Stimulated activated naive B cell treated with anti-CD40 and anti-IgM and Interleukin-4, amounts not matched to agents 10 μg/mL and 1 μg/mL and 100 μg/mL, for 72 hours (primary cell): Measurements from ENCODE around the gene PATJ.

ENCODE experiments used
- ATAC-seq, 2 donors: fragments of 150-1000 bp; cut with Tn5 transposase; replicated peaks; 2 replicates each; pipeline ENCODE4 v1.10.0; 2021; ENCODE audit warnings: moderate library complexity in 1 of 2
- DNase-seq: peaks from one replicate; pipeline ENCODE4 v3.0.0; 2021
- H3K27ac Mint-ChIP-seq: one replicate; pipeline ENCODE4 v1.8.0; 2022; ENCODE audit warnings: mild to moderate bottlenecking, mixed read lengths
- H3K27me3 Mint-ChIP-seq, 2 donors: one replicate each; pipeline ENCODE4 v1.8.0; 2022; ENCODE audit warnings: mixed read lengths in 2 of 2
- H3K36me3 Mint-ChIP-seq, 2 donors: one replicate each; pipeline ENCODE4 v1.8.0; 2022; ENCODE audit warnings: mixed read lengths in 2 of 2, mild to moderate bottlenecking in 1 of 2
- H3K4me1 Mint-ChIP-seq, 2 donors: one replicate each; pipeline ENCODE4 v1.8.0; 2022; ENCODE audit warnings: mixed read lengths in 2 of 2, mild to moderate bottlenecking in 1 of 2
- H3K4me3 Mint-ChIP-seq, 2 donors: one replicate each; pipeline ENCODE4 v1.8.0; 2022; ENCODE audit warnings: mild to moderate bottlenecking in 2 of 2, mixed read lengths in 2 of 2, moderate library complexity in 1 of 2
- H3K9me3 Mint-ChIP-seq, 2 donors: one replicate each; pipeline ENCODE4 v1.8.0; 2022; ENCODE audit warnings: mixed read lengths in 2 of 2, mild to moderate bottlenecking in 1 of 2

PATJ gene

DNA sequence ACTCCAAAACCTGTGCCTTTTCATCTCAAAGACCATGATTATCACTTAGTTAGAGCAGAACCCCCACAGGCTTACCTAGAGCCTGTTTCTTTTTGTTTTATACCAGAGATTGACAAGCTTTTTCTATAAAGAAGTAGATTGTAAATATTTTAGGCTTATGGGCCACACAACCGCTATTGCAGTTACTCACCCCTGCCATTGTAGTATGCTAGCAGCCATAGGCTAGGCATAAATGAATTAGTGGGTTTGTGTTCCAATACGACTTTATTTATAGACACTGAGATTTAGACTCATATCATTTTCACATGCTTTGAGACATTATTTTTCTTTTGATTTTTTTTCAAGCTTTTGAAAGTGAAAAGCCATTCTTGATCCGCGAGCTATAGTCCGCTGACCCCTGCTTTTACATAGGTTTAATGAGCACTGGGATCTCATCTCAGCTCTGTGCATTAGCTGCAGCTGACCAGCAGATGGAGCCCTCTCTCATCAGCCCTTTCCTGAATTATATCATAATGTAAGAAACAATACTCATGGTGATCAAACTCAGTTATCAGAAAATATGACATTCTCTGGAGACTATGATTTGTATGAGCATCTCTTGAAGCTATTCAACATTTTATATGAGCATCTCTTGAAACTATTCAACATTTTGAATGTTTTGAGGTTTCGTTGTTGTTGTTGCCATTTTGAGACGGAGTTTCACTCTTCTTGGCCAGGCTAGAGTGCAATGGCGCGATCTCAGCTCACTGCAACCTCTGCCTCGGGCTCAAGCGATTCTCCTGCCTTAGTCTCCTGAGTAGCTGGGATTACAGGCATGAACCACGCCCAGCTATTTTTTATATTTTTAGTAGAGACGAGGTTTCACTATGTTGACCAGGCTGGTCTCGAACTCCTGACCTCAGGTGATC is 340.4 kb downstream of the PATJ start:
- ATAC-seq (peak; percentile 49 to 57), DNase-seq (peak; percentile 8)
- no peaks in the 10 kb centered on the region for H3K9me3 Mint-ChIP-seq
- no peak overlapping the region for H3K27ac Mint-ChIP-seq
- peaks cover 2 to 8% of the 10 kb centered on the region in 2 donors for H3K36me3 Mint-ChIP-seq
- H3K4me3 Mint-ChIP-seq: no peak overlapping the region
- no peaks in the 10 kb centered on the region for H3K27me3 Mint-ChIP-seq
- no peaks in the 10 kb centered on the region for H3K4me1 Mint-ChIP-seq

DNA sequence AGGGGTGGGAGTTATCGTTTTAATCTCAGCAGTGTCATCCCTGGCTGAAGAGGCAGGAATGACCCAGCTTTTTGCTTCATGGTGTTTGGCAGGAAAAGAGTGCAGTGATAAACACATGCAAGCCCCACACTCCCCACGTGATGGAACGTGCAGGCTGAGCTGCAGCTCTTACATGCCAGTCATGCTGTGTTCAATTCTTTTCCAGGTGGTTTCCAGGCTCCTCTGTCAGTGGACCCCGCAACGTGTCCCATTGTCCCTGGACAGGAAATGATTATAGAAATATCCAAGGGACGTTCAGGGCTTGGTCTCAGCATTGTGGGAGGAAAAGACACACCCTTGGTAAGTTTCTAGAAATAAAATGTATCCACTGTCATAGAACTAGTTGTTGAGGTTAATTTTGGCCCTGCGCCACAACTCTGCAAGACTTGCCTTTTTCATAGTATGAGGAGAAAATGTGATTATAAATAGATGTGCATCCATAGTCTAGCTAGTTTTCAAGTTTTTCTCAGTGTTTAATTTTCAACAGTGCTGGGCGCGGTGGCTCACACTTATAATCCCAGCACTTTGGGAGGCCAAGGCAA is 342.1 kb downstream of the PATJ start:
- H3K36me3 Mint-ChIP-seq: peaks cover 4 to 13% of the 10 kb centered on the region in 2 donors
- DNase-seq: no peak
- H3K4me1 Mint-ChIP-seq: no peaks in the 10 kb centered on the region
- ATAC-seq: no peak
- no peak overlapping the region for H3K4me3 Mint-ChIP-seq
- H3K27ac Mint-ChIP-seq: no peak overlapping the region
- H3K27me3 Mint-ChIP-seq: no peaks in the 10 kb centered on the region
- H3K9me3 Mint-ChIP-seq: no peaks in the 10 kb centered on the region

DNA sequence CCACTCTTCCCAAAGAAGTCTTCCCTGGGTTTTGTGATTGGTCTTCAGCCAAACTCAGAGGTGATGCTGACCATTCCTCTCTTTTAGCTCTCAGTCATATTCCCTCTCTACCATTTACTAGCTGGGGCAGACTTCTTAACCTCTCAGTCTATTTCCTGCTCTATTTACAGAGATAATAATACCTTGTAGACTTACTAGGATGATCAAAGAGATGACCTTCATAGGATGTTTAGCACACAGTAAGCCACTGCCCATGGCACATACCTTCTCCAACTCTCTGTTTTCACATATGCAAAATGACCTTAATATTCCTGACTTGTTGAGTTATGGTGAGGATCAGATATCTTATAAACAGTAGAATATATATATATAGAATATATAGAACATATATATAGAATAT is 346.2 kb downstream of the PATJ start:
- Mint-ChIP-seq H3K27me3 (no peaks in the 10 kb centered on the region), H3K36me3 (peaks cover 4 to 16% of the 10 kb centered on the region in 2 donors)

DNA sequence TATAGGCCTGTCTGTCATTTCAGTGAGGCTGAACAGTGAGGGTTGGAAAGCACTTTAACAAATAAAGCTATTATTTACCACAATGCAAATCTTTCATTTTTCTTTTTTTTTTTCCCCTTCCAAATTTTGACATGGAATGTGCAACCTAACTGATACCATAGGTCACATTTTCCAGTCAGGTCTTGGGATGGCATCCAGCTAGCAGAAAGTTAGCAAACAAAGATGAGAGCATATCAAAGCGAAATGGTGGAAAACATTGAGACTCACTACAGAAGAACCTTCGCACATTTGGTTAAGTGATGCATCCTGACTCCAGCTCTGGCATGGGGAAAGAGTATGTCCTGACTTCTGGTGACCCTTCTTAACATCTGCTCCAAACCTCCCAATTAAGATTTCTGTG is 347.3 kb downstream of the PATJ start:
- ATAC-seq: no peak
- no peak overlapping the region for H3K27ac Mint-ChIP-seq
- H3K4me1 Mint-ChIP-seq: no peaks in the 10 kb centered on the region
- DNase-seq: no peak
- no peaks in the 10 kb centered on the region for H3K27me3 Mint-ChIP-seq
- peaks cover 4 to 16% of the 10 kb centered on the region in 2 donors for H3K36me3 Mint-ChIP-seq
- H3K9me3 Mint-ChIP-seq: no peaks in the 10 kb centered on the region
- no peak overlapping the region for H3K4me3 Mint-ChIP-seq

More for the DNA sequence above, 346.2 kb downstream of the PATJ start:
- ATAC-seq: no peak
- no peak overlapping the region for H3K27ac Mint-ChIP-seq
- no peak for DNase-seq
- H3K4me1 Mint-ChIP-seq: no peaks in the 10 kb centered on the region
- no peak overlapping the region for H3K4me3 Mint-ChIP-seq
- H3K9me3 Mint-ChIP-seq: no peaks in the 10 kb centered on the region

DNA sequence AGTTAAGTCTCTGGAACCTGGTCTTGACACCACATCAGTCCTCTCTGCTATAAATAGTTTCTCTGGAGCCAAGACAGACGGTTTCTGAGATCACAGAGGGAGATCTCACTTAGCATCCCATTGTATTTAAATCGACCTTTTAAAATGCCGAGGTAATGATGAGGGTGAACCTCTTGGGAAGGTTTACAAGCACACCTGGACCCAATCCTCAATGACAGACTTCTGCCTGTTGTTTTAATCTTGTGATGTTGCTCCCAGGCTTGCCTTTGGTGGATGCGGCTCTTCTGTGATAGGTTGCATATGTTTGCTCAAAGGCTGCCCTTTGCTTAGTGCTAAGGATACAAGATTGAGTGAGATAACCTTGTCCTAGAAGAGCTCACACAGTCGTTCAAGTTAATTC is 347.7 kb downstream of the PATJ start:
- Mint-ChIP-seq H3K27ac (no peak overlapping the region), H3K4me3 (no peak overlapping the region), H3K9me3 (no peaks in the 10 kb centered on the region), H3K36me3 (peaks cover 4 to 14% of the 10 kb centered on the region in 2 donors), H3K27me3 (no peaks in the 10 kb centered on the region), H3K4me1 (no peaks in the 10 kb centered on the region)
- DNase-seq (no peak), ATAC-seq (no peak)

DNA sequence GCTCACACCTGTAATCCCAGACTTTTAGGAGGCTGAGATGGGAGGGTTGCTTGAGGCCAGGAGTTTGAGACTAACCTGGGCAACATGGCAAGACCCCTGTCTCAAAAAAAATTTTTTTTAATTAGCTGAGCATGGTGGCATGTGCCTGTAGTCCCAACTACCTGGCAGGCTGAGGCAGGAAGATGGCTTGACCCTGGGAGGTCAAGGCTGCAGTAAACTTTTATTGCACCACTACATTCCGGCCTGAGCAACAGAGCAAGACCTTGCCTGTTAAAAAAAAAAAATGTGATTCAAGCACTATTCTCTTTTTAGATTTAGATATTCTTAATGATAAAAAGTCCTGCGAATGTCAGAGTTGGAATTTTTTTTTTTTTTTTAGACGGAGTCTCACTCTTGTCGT is 349.8 kb downstream of the PATJ start:
- H3K27ac Mint-ChIP-seq: no peak overlapping the region
- H3K9me3 Mint-ChIP-seq: peaks cover 0 to 4% of the 10 kb centered on the region in 2 donors
- H3K27me3 Mint-ChIP-seq: no peaks in the 10 kb centered on the region
- H3K36me3 Mint-ChIP-seq: peaks cover 6 to 14% of the 10 kb centered on the region in 2 donors
- peaks cover 0 to 5% of the 10 kb centered on the region in 2 donors for H3K4me1 Mint-ChIP-seq
- no peak overlapping the region for H3K4me3 Mint-ChIP-seq
- DNase-seq (no peak), ATAC-seq (no peak)

DNA sequence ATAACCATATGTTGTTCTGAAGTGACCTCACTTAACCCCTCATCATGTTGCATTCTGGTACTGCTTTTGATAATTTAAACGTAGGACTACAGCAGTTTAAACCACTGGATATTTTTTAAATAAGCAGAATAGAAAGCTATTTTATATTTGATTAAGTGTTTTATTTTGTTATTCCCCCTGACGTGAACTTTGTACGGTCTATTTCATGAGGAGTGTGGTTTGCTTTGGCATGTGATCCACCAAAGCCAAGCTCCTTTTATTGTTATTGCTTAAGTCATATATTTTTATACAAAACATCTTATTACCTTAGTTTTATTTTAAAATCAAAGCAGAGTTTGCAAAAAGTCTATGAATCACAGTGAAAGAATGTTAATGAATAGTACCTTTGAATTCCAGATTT is 351.0 kb downstream of the PATJ start:
- peaks cover 4 to 14% of the 10 kb centered on the region in 2 donors for H3K36me3 Mint-ChIP-seq
- no peak overlapping the region for H3K27ac Mint-ChIP-seq
- no peaks in the 10 kb centered on the region for H3K27me3 Mint-ChIP-seq
- peaks cover 0 to 4% of the 10 kb centered on the region in 2 donors for H3K9me3 Mint-ChIP-seq
- ATAC-seq (no peak), DNase-seq (no peak)
- H3K4me1 Mint-ChIP-seq: peaks cover 0 to 5% of the 10 kb centered on the region in 2 donors
- H3K4me3 Mint-ChIP-seq: no peak overlapping the region

DNA sequence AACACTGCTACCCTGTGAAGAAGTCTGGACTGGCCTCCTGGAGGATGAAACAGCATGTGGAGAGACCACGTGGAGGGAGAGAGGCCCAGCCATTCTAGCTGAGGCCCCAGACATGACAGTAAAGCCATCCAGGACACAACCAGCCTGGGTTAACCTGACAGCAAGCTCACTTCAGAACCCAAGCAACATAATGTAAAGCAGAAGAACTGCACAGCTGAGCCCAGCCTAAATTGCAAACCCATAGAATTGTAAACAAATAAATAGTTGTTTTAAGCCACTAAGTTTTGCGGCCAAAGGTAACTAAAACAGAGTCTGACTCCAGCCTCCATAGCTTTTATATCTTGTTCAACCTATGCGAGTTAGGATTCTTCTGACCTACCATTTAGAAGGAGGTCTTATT is 355.2 kb downstream of the PATJ start:
- no peak overlapping the region for H3K4me3 Mint-ChIP-seq
- no peak overlapping the region for H3K27ac Mint-ChIP-seq
- peaks cover 14 to 24% of the 10 kb centered on the region in 2 donors for H3K36me3 Mint-ChIP-seq
- ATAC-seq (no peak), DNase-seq (no peak)
- H3K9me3 Mint-ChIP-seq: peaks cover 3 to 4% of the 10 kb centered on the region in 2 donors
- no peaks in the 10 kb centered on the region for H3K27me3 Mint-ChIP-seq
- peaks cover 0 to 5% of the 10 kb centered on the region in 2 donors for H3K4me1 Mint-ChIP-seq

DNA sequence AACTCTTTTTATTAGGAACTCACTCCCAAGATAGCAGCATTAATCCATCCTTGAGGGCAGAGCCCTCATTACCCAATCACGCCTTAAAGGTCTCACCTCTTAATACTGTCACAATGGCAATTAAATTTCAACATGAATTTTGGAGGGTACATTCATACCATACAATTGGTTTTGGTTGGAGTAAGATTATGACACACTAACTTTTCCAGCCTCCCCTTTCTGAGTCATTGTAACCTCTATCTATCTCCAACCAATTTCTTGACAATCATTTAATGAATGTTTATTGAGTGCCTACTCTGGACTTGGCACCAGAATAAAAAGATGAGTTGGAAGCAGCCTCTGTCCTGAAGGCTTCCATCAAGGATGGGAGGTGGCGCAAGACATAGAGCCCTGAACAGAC is 358.2 kb downstream of the PATJ start:
- Mint-ChIP-seq H3K27me3 (no peaks in the 10 kb centered on the region), H3K4me1 (peaks cover 0 to 5% of the 10 kb centered on the region in 2 donors), H3K4me3 (no peak overlapping the region), H3K9me3 (peaks cover 3 to 4% of the 10 kb centered on the region in 2 donors), H3K27ac (no peak overlapping the region), H3K36me3 (peaks cover 14 to 24% of the 10 kb centered on the region in 2 donors)
- ATAC-seq (no peak), DNase-seq (no peak)

DNA sequence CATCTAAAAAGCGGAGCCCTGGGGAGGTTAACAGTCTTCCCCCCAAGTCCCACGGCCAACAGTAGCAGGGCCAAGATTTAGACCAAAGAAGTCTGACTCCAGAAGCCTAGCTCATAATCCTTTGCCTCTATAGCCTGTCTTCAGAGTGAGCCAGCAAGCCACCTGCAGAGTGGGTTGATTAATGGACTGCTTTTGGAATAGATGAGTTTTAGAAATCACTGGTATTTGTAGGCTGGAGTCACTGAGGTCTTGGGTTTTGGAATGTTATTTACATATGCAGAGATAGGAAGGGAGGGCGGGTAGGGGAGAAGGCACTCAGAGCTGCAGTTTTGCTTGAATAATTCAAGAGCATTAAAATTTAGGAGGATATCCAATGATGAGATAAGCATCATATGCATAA is 361.6 kb downstream of the PATJ start:
- Mint-ChIP-seq H3K4me3 (no peak overlapping the region), H3K9me3 (peaks cover 0 to 3% of the 10 kb centered on the region in 2 donors), H3K27me3 (no peaks in the 10 kb centered on the region), H3K4me1 (no peaks in the 10 kb centered on the region), H3K27ac (no peak overlapping the region), H3K36me3 (peaks cover 10 to 15% of the 10 kb centered on the region in 2 donors)
- no peak for ATAC-seq
- DNase-seq: no peak

DNA sequence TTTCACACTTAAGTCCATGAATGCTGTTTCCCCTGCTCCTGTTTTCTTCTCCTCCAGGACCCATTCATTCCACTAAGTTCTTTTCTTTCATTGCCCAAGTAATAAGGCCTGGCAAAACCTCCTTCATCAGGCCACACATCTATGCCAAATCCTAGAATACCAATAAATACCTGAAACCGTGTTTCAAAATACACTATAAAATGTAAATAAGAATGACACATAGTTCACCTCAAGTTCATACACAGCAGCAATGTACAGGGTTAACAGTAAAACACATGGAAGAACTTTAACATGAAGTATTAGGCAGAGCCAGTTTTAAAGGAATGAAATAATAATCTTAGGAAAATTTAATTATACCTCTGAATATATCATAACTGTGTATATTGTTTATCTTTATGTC is 365.6 kb downstream of the PATJ start:
- no peak overlapping the region for H3K4me3 Mint-ChIP-seq
- H3K27ac Mint-ChIP-seq: no peak overlapping the region
- no peaks in the 10 kb centered on the region for H3K4me1 Mint-ChIP-seq
- H3K36me3 Mint-ChIP-seq: no peaks in the 10 kb centered on the region
- no peak for ATAC-seq
- no peak for DNase-seq
- no peaks in the 10 kb centered on the region for H3K9me3 Mint-ChIP-seq
- no peaks in the 10 kb centered on the region for H3K27me3 Mint-ChIP-seq

DNA sequence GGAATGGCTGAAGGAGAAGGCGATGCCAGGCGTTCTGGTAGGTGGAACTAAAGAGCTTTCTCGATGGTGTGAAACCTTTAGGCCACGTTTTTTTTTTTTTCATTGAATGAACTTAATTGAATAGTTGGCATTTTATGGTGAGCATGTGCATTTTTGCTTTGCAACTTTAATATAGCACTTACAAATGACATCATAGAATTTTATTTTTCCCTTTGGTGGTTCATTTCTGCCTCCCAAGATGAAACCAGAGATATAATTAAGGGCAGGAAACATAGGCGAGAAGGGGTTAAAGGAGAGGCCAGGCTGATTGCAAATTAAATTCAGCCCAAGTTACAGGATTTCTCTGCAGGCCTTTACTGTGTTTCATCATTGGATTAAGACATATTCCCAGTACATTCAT is 366.8 kb downstream of the PATJ start:
- no peak overlapping the region for H3K27ac Mint-ChIP-seq
- no peak overlapping the region for H3K4me3 Mint-ChIP-seq

DNA sequence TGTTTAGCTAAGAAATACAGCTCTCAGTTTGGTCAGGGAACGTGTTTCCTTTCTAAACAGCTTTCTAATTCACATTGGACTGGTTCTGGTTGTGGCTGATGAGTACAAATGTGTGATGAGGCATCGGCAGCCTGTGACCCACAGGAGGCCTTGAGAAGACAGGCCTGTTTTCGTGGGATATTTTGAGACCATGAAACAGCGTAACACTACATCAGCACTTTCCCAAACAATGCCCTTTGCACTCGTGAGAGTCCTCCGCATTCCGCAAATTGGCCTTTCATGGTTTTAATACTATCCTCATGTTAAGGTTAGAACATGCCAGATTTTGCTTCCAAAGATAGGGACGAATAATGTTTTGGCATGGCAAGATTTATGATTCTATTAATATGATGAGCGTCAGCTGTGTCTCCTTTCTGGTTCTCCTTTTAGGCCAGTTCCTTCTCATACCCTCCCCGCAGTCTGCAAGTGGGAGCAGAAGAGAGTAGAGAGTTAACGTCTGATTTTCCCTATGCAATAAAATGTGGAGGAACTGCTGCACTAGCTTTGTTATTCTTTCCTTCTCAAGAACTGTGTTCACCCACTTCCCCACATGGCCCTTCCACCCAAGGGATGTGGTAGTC is 368.0 kb downstream of the PATJ start:
- Mint-ChIP-seq H3K4me3 (no peak overlapping the region), H3K27ac (no peak overlapping the region), H3K27me3 (no peaks in the 10 kb centered on the region), H3K9me3 (no peaks in the 10 kb centered on the region), H3K36me3 (peaks cover 1 to 4% of the 10 kb centered on the region in 2 donors), H3K4me1 (no peaks in the 10 kb centered on the region)
- DNase-seq (no peak), ATAC-seq (no peak)

More for the DNA sequence above, 366.8 kb downstream of the PATJ start:
- ATAC-seq (no peak), DNase-seq (no peak)
- H3K9me3 Mint-ChIP-seq: no peaks in the 10 kb centered on the region
- no peaks in the 10 kb centered on the region for H3K27me3 Mint-ChIP-seq
- peaks cover 1 to 4% of the 10 kb centered on the region in 2 donors for H3K36me3 Mint-ChIP-seq
- no peaks in the 10 kb centered on the region for H3K4me1 Mint-ChIP-seq

DNA sequence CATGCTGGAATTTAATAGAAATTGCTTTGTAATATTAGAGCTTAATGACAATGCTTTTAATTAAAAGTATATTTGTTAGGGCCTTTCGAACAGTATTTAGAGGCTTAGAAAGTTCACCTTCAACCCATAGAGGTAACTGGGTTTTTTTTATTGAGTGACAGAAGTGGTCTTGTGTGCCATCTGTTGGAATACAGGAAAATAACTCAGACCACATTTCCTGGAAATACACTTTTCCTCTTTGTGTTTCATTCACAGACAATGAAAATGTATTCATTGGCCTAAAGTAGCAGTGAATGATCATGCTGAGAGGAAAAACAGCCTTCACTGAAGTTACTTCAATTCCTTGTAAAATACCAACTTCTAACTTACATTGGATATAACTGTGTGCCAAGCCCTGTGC is 368.8 kb downstream of the PATJ start:
- no peaks in the 10 kb centered on the region for H3K9me3 Mint-ChIP-seq
- ATAC-seq (no peak), DNase-seq (no peak)
- no peaks in the 10 kb centered on the region for H3K27me3 Mint-ChIP-seq
- H3K4me1 Mint-ChIP-seq: peaks cover 0 to 2% of the 10 kb centered on the region in 2 donors
- peaks cover 1 to 5% of the 10 kb centered on the region in 2 donors for H3K36me3 Mint-ChIP-seq
- no peak overlapping the region for H3K27ac Mint-ChIP-seq
- no peak overlapping the region for H3K4me3 Mint-ChIP-seq
